ENCODE measurements around the gene ANO8.

GRCh38 chr19:17327068-17327653, 7.5 kb downstream of the ANO8 start:
- TF ChIP-seq POLR2AphosphoS5 (IDR thresholded peaks at IDR 0.05; ENCODE audit: low read depth, low read length) (no peak), POLR2A (IDR thresholded peaks at IDR 0.05; ENCODE audit: low read depth, low read length) (no peak), POU2F2 (IDR thresholded peaks at IDR 0.05; ENCODE audit: low read depth, low read length) (no peak), TAF1 (IDR thresholded peaks at IDR 0.05; ENCODE audit: low read depth, low read length) (no peak), PAX5 (IDR thresholded peaks at IDR 0.05; ENCODE audit: insufficient read depth, low read length, severe bottlenecking) (no peak)
